ENCODE data around the gene EVI2A. TPM values are rescaled to one million over a fixed set of nuclear protein-coding genes. Genes with fewer than 3 reads are reported as not detected.
A peak's percentile ranks its signal among the peaks of the same experiment; 100 is the strongest.

The EVI2A gene
- 1 to 10 TPM in 2 of 4 donors, under 1 TPM in 2; 0.50 to 1.7 (median 1.2) TPM for total RNA-seq
- polyA plus RNA-seq = under 1 TPM; 0.34 to 0.85 (median 0.47) TPM
- long read RNA-seq, donor 1 = 0 reads
- long read RNA-seq, donor 2 = 0 reads

DNA sequence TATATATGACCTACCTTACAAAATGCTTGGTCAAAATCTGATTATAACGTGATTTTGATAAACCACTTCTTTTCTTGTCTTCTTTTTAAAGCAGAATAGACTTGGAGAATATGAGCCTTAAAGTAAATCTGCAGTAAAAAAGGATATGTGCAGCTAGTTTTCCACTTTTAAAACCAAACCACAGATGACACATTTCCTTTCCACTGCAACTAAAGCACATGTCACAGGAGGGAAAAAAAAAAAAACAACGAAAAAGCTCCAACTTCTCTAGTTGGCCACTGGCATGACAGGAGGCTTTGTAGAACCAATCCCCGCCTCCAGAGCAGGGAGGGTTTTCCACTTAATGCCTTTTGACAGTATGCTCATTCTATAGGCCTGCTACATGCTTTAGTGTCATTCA lies at the start of gene EVI2A:
TSS of gene EVI2A (minus strand) at position 142 of the 400 bp plus-strand sequence. CDS start 2,609 bp downstream, outside the sequence.
- peak in 1 of 4 donors; percentile 41 for ATAC-seq

GRCh38 chr17:31369266-31369665 lies 47.8 kb upstream of the EVI2A start:
- H3K27me3 ChIP-seq (ENCODE audit: insufficient read depth in 3 of 3, low read length in 2 of 3) = no peaks in the 10 kb centered on the region
- no peaks in the 10 kb centered on the region for H3K9me3 ChIP-seq
- no peak for TF ChIP-seq CTCF (IDR thresholded peaks at IDR 0.05)
- H3K27ac ChIP-seq = no peak overlapping the region
- no peak overlapping the region for H3K4me3 ChIP-seq
- no peaks in the 10 kb centered on the region for H3K4me1 ChIP-seq
- intact Hi-C loops (cut with DNase I) = no loop called here
- no peak for ATAC-seq
- DNase-seq = no peak
- peaks cover 2 to 17% of the 10 kb centered on the region in 2 donors for H3K36me3 ChIP-seq (ENCODE audit: insufficient read depth in 1 of 2, low read depth in 1 of 2)

More for the DNA sequence above, at the start of gene EVI2A:
- Histone ChIP-seq H3K27ac (no peak within 1 kb of the TSS), H3K27me3 (ENCODE audit: insufficient read depth in 3 of 3, low read length in 2 of 3) (no peaks in the 10 kb centered on the region), H3K4me1 (no peaks in the 10 kb centered on the region), H3K4me3 (peak within 1 kb of the TSS; percentile 24), H3K9me3 (no peaks in the 10 kb centered on the region), H3K36me3 (ENCODE audit: insufficient read depth in 1 of 2, low read depth in 1 of 2) (peaks cover 0 to 9% of the 10 kb centered on the region in 2 donors)
- WGBS, 3 donors = 71 to 78% (median 77%) methylated on average over 3 of the region's 3 CpGs
- TF ChIP-seq CTCF (IDR thresholded peaks at IDR 0.05) = no peak
- intact Hi-C loops (cut with DNase I) = no loop called here
- no peak for DNase-seq

DNA sequence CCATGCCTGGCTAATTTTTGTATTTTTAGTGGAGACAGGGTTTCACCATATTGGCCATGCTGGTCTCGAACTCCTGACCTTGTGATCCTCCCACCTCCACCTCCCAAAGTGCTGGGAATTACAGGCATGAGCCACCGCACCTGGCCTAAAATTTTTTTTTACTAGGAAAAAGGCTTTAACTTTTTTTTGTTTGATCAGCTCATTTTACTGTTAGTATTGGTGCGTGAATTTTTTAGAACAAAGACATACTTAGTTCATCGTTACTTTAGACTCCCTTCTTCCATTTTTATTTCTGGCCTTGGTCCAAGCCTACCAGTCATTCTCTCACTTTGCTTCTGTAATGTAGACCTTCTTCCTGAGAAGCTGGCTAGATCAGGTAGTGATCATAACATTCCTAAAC lies 44.7 kb upstream of the EVI2A start:
- no peaks in the 10 kb centered on the region for H3K27me3 ChIP-seq (ENCODE audit: insufficient read depth in 3 of 3, low read length in 2 of 3)
- WGBS, 3 donors = 88 to 95% (median 89%) methylated on average over 4 of the region's 4 CpGs
- peaks cover 2 to 23% of the 10 kb centered on the region in 2 donors for H3K36me3 ChIP-seq (ENCODE audit: insufficient read depth in 1 of 2, low read depth in 1 of 2)
- no peak for TF ChIP-seq CTCF (IDR thresholded peaks at IDR 0.05)
- no peak for DNase-seq
- no peak for ATAC-seq
- no peak overlapping the region for H3K27ac ChIP-seq
- H3K4me1 ChIP-seq = no peaks in the 10 kb centered on the region
- no peak overlapping the region for H3K4me3 ChIP-seq
- H3K9me3 ChIP-seq = no peaks in the 10 kb centered on the region
- intact Hi-C loops (cut with DNase I) = no loop called here

DNA sequence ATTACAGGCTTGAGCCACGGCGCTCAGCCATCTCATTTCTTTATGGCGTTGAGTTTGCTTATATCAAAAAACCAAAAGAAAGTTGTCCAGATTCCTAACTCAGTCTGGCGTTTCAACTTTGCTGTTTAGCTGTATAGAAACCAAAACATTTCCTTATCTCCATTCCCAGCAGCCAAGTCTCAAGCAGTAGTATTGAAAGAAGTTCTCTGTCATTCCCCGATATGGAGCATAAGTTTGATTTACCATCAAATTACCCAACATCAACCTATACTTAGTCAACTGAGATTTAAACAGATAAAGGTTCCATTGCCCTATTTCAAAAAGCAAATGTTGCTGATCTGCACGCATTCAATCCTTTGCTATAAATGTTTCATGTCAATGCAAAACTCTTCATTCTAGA lies 42.6 kb upstream of the EVI2A start:
- no peak for DNase-seq
- no peak for TF ChIP-seq CTCF (IDR thresholded peaks at IDR 0.05)
- Histone ChIP-seq H3K4me3 (no peak overlapping the region), H3K9me3 (no peaks in the 10 kb centered on the region), H3K27me3 (ENCODE audit: insufficient read depth in 3 of 3, low read length in 2 of 3) (no peaks in the 10 kb centered on the region), H3K4me1 (no peaks in the 10 kb centered on the region), H3K36me3 (ENCODE audit: insufficient read depth in 1 of 2, low read depth in 1 of 2) (peaks cover 5 to 43% of the 10 kb centered on the region in 2 donors), H3K27ac (no peak overlapping the region)
- 97% methylated on average over 6 of the region's 6 CpGs for WGBS, 3 donors
- ATAC-seq = no peak
- intact Hi-C loops (cut with DNase I) = no loop called here

- H3K9me3 ChIP-seq = no peaks in the 10 kb centered on the region
- H3K27me3 ChIP-seq (ENCODE audit: insufficient read depth in 3 of 3, low read length in 2 of 3) = no peaks in the 10 kb centered on the region
- intact Hi-C loops (cut with DNase I) = no loop called here
- H3K36me3 ChIP-seq (ENCODE audit: insufficient read depth in 1 of 2, low read depth in 1 of 2) = peaks cover 3 to 89% of the 10 kb centered on the region in 2 donors
- H3K27ac ChIP-seq = no peak overlapping the region
- H3K4me1 ChIP-seq = no peaks in the 10 kb centered on the region
- no peak for DNase-seq
- H3K4me3 ChIP-seq = no peak overlapping the region
- TF ChIP-seq CTCF (IDR thresholded peaks at IDR 0.05) = no peak
- no peak for ATAC-seq
- 69 to 79% (median 75%) methylated on average over 3 of the region's 3 CpGs for WGBS, 3 donors
These were observed 36.5 kb upstream of the EVI2A start for GRCh38 chr17:31357839-31358394.

All from psoas muscle (tissue), 8 donors.